Measurements from ENCODE around the gene TP53TG3C.
"Not testable (repeated sequence)": the region's sequence is repeated elsewhere in the genome, so short reads cannot be mapped to it uniquely, and the experiment has no call there.

Gene TP53TG3C, protein sequence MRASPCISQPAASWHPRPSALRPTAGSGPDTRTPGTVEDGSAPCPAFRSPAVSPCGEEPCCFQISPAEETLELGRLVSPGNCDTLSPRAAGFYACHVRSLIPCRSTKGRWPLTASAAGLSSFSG

DNA sequence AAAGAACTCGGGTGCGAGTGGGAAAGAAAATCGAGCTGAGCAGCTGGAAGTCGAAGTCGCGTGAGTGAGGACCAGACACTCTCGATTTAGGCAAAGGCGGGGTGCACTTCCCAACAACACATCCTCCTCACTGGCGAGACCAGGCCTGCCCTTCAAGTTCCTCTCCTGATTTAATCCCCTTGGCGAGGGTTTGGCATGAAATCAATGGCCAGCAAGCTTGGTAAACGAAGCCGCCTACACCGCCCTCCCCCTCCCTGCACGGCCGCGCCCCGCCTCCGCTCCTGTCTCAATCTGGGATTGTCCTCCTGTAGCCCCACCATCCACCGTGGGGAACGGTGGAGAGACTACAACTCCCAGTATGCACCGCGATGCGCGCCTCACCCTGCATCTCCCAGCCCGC, at the start of gene TP53TG3C:
Gene TP53TG3C, plus strand, starts transcription at position 301 of the 400 bp plus-strand sequence. Its CDS starts 68 bp downstream, at position 369.
- H3K27me3 Mint-ChIP-seq; H3K4me3 Mint-ChIP-seq; H3K4me1 Mint-ChIP-seq; H3K36me3 Mint-ChIP-seq; DNase-seq (ENCODE audit: low spot score in 2 of 2); H3K27ac Mint-ChIP-seq; ATAC-seq (ENCODE audit: low read depth); H3K9me3 Mint-ChIP-seq: not testable (repeated sequence)
